Skeletal muscle satellite cell (primary cell): ENCODE measurements around the gene AMH.

ENCODE experiments used
- H3K27me3 ChIP-seq: 2 replicates; pipeline ENCODE4 v1.7.0; 2013; ENCODE audit warnings: low read length; ENCODE audit not compliant: control insufficient read depth, insufficient read depth
- H3K36me3 ChIP-seq: 2 replicates; pipeline ENCODE4 v1.7.0; 2013; ENCODE audit warnings: mild to moderate bottlenecking, control low read depth, low read length; ENCODE audit not compliant: insufficient read depth
- H3K4me1 ChIP-seq: 2 replicates; pipeline ENCODE4 v1.7.0; 2013; ENCODE audit warnings: low read length; ENCODE audit not compliant: control insufficient read depth, insufficient read depth
- H3K4me2 ChIP-seq: 2 replicates; pipeline ENCODE4 v1.7.0; 2013; ENCODE audit warnings: mild to moderate bottlenecking, low read length
- H3K4me3 ChIP-seq: 2 replicates; pipeline ENCODE4 v1.7.0; 2013; ENCODE audit warnings: low read length
- H3K9ac ChIP-seq: 2 replicates; pipeline ENCODE4 v1.7.0; 2013; ENCODE audit warnings: mild to moderate bottlenecking, low read depth, low read length, moderate library complexity
- H3K9me3 ChIP-seq: replicated peaks from 2 replicates; pipeline ENCODE4 v1.7.0; 2013; ENCODE audit warnings: mild to moderate bottlenecking, control low read depth, low read length

Gene AMH

DNA sequence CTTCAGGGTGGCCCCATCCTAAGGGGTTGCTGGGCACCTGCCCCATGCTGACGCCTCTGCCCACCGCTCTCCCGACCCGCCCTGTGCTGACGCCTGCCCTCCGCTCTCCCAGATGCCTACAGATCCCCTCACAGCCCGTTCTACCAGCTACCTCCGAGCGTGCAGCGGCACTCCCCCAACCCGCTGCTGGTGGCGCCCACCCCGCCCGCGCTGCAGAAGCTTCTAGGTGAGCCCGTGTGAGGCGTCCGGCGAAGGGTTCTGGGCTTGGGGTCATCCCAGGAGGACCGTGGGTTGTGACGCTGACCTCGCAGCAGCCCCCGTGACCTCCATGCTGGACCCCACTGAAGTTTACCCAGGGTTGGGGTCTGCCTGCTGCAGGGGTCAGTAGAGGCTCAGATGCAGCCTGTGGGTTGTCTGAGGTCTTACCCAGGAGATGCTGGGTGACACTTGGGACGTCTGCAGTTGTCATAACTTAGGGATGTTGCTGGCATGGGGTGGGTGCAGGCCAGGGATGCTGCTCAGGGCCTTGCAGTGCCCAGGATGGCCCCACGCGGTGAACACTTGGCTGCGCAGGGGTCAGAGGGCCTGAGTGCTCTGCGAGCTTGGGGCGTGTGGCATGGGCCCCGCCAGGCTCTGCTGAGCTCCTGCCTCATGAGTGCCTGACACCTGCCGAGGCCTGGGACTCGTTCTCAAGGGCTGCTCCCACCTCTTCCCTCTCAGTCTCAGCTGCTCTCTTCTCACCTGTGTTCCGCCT, 38.0 kb upstream of the AMH start:
- H3K9ac ChIP-seq: no peak overlapping the region
- H3K36me3 ChIP-seq: peaks cover 91% of the 10 kb centered on the region
- H3K9me3 ChIP-seq: no peaks in the 10 kb centered on the region
- no peak overlapping the region for H3K4me2 ChIP-seq
- H3K4me3 ChIP-seq: no peak overlapping the region
- no peaks in the 10 kb centered on the region for H3K27me3 ChIP-seq
- peaks cover 33% of the 10 kb centered on the region for H3K4me1 ChIP-seq

DNA sequence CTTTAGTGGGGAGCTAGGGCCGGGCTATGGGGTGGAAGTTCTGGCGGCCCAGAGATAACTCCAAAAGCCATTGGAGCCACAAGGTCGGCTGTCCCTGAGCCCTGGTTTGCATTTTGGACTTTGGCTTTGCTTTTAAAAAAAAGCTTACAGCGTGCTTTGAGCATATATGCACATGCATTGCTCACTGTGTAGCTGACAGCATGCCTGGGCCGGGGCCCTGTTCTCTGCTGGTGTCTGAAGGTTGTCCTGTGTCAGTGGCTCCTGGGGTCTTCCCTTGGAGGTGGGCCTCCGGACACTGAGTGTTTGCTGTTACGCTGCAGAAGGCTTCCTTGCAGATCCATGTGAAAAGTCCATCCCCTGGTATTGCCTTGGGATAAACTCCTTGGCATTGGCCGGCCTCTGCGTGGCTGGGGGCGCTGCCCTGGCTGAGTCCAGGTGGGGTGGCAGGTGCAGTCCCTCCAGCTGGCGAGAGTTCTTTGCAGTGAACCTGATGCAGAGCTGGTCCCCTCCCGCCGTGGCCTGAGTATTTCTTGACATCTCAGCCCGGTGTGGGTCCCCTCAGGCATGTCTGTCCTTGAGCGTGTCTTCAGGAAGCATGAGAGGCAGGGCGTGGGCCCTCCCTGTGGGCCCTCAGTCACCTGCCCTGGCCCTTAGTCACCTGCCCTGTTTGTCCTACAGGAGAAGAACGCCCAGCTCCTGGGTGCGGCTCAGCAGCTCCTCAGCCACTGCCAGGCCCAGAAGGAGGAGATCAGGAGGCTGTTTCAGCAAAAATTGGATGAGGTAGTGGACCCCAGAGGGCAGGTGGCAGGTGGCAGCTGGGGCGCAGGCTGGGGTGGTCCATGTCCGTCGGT, 36.0 kb upstream of the AMH start:
- Histone ChIP-seq H3K27me3 (no peaks in the 10 kb centered on the region), H3K9me3 (no peaks in the 10 kb centered on the region), H3K36me3 (peaks cover 92% of the 10 kb centered on the region), H3K4me3 (no peak overlapping the region), H3K4me1 (peaks cover 24% of the 10 kb centered on the region), H3K9ac (no peak overlapping the region), H3K4me2 (no peak overlapping the region)

DNA sequence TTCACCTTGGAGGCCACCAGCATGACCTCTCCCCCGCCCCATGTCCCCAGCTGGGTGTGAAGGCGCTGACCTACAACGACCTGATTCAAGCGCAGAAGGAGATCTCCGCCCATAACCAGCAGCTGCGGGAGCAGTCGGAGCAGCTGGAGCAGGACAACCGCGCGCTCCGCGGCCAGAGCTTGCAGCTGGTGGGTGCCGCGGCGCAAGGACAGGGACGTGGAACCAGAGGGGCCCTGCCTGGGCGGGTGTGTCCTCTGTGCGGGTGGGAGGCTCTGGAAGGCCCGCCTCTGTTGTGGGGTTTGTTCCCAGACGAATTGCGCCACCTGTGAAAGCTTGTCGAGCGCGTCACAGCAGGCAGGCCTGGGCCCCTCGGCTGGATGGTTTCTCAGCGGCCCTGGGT, 35.3 kb upstream of the AMH start:
- Histone ChIP-seq H3K9me3 (no peaks in the 10 kb centered on the region), H3K9ac (no peak overlapping the region), H3K36me3 (peaks cover 91% of the 10 kb centered on the region), H3K4me3 (no peak overlapping the region), H3K4me1 (peaks cover 16% of the 10 kb centered on the region), H3K27me3 (no peaks in the 10 kb centered on the region), H3K4me2 (no peak overlapping the region)

DNA sequence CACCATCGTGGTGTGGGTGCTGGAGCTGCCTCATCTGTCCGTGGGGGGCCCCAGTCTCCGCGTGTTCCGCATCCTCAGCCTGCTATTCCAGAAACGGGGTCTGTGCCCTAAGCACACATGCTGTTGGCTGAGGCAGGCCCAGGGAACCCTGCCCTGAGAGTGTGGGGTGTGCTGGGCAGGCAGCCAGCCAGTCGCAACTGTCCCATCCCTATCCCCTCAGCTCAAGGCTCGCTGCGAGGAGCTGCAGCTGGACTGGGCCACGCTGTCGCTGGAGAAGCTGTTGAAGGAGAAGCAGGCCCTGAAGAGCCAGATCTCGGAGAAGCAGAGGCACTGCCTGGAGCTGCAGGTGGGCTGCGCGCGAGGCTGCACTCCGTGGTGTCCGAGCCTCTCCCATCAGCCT, 34.9 kb upstream of the AMH start:
- H3K9me3 ChIP-seq: no peaks in the 10 kb centered on the region
- H3K4me1 ChIP-seq: peaks cover 13% of the 10 kb centered on the region
- H3K4me2 ChIP-seq: no peak overlapping the region
- no peaks in the 10 kb centered on the region for H3K27me3 ChIP-seq
- no peak overlapping the region for H3K4me3 ChIP-seq
- no peak overlapping the region for H3K9ac ChIP-seq
- H3K36me3 ChIP-seq: peaks cover 87% of the 10 kb centered on the region

DNA sequence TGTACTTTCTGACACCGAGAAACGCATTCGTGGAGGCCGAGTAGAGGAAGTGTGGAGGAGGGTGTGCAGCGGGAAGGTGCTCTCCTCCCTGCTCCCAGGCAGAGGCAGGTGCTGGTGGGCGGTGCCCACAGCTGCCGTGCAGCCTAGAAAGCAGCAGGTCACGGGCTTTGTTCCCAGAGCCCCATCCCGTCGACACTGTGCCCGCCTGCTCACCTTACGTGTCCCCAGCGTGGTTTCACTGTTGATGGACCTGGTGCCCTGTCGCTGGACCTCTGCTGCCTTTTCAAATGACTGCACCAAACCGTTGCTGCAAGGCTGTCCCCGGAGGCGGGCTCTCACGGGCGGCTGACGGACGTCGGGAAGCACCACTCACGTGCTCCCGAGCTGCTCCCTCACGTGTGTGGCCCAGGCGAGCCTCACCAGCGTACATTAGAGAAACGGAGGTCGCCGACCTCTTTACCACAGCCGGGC, 33.8 kb upstream of the AMH start:
- Histone ChIP-seq H3K36me3 (peaks cover 86% of the 10 kb centered on the region), H3K4me3 (no peak overlapping the region), H3K27me3 (no peaks in the 10 kb centered on the region), H3K9ac (no peak overlapping the region), H3K4me1 (peaks cover 13% of the 10 kb centered on the region), H3K9me3 (no peaks in the 10 kb centered on the region), H3K4me2 (no peak overlapping the region)

DNA sequence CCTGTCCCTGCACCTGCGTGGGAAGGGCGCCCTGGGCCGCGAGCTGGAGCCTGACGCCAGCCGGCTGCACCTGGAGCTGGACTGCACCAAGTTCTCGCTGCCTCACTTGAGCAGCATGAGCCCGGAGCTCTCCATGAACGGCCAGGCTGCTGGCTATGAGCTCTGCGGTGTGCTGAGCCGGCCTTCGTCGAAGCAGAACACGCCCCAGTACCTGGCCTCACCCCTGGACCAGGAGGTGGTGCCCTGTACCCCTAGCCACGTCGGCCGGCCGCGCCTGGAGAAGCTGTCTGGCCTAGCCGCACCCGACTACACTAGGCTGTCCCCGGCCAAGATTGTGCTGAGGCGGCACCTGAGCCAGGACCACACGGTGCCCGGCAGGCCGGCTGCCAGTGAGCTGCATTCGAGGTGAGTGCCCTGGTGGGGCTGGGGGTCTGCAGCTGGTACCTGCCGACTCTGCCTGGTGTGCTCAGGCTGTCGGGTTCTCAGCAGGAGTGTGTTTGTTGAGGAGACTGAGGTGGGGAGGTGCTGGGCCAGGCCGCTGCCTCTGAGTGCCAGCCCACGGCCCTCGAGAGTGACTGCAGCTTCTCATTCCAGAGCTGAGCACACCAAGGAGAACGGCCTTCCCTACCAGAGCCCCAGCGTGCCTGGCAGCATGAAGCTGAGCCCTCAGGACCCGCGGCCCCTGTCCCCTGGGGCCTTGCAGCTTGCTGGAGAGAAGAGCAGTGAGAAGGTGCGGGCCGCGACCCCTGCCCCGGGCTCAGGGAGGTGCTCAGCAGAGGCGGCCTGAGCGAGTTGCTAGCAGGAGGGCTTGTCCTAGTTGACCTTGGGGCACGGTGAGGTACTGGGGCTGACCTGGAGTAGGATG, 32.5 kb upstream of the AMH start:
- Histone ChIP-seq H3K9ac (no peak overlapping the region), H3K9me3 (no peaks in the 10 kb centered on the region), H3K27me3 (no peaks in the 10 kb centered on the region), H3K4me1 (peaks cover 16% of the 10 kb centered on the region), H3K4me3 (no peak overlapping the region), H3K4me2 (no peak overlapping the region), H3K36me3 (peaks cover 84% of the 10 kb centered on the region)

DNA sequence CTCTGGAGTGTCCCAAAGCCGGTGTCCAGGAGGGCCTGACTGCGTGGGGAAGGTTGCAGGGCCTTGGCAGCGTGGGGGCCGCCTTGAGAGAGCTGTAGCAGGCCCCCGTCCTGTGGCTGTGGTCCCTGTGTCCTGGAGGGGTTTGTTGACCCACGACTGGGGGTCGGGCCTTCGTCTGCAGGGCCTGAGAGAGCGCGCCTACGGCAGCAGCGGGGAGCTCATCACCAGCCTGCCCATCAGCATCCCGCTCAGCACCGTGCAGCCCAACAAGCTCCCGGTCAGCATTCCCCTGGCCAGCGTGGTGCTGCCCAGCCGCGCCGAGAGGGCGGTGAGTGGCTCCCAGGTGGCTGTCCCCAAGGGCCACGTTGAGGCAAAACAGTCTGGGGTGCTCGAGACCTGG, 31.5 kb upstream of the AMH start:
- no peak overlapping the region for H3K4me3 ChIP-seq
- peaks cover 86% of the 10 kb centered on the region for H3K36me3 ChIP-seq
- H3K9me3 ChIP-seq: no peaks in the 10 kb centered on the region
- no peak overlapping the region for H3K9ac ChIP-seq
- peaks cover 16% of the 10 kb centered on the region for H3K4me1 ChIP-seq
- H3K27me3 ChIP-seq: no peaks in the 10 kb centered on the region
- no peak overlapping the region for H3K4me2 ChIP-seq

DNA sequence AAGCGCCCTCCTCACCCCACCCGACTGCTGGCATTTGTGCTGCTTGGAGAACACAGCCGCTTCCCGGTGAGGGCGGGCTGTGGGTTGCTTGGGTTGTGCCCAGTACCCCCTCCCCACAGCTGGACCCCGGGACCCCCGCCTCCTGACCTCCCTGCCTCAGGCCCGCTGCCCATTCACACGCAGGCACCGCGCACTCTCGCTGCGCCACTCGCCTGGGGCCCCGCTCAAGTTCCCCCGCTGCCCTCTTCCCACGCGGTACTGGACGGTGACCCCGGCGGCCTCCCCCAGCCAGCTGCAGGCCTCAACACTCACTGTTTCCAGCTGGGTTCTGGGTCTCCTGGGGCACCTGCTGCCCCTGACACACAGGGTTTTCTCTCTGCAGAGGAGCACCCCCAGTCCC, 29.4 kb upstream of the AMH start:
- no peaks in the 10 kb centered on the region for H3K9me3 ChIP-seq
- H3K4me1 ChIP-seq: peaks cover 3% of the 10 kb centered on the region
- no peak overlapping the region for H3K4me3 ChIP-seq
- no peak overlapping the region for H3K9ac ChIP-seq
- no peaks in the 10 kb centered on the region for H3K27me3 ChIP-seq
- H3K36me3 ChIP-seq: peaks cover 74% of the 10 kb centered on the region
- H3K4me2 ChIP-seq: no peak overlapping the region

DNA sequence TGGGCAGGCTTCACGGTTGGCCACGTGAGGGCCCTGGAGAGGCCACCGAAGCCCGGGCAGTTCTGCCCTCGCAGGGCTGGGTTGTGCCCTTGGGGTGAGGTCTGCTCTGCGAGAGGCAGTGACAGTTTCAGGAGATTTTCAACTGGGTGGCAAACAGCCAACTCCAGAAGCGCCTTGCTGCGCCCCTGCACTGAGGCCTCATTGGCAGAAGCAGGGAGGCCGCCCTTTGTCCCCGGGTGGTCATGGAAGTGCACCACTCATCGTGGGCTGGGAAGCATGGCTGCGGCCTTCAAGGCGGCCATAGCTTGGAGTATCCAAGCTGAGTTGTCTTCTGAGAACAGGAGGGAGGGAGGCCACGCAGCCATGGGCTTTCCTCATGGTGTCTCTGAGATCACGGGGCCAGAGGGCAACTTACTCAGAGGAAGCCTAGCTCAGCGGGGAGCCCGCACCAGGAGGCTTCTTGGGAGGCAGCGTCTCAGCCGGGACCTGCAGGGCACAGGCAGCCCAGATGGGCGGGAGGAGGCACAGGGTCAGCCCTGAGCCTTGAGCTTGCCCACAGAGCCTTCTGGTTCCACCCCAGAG, 27.8 kb upstream of the AMH start:
- peaks cover 3% of the 10 kb centered on the region for H3K4me1 ChIP-seq
- H3K9ac ChIP-seq: no peak overlapping the region
- H3K36me3 ChIP-seq: peaks cover 74% of the 10 kb centered on the region
- no peaks in the 10 kb centered on the region for H3K9me3 ChIP-seq
- no peak overlapping the region for H3K4me2 ChIP-seq
- no peak overlapping the region for H3K4me3 ChIP-seq
- H3K27me3 ChIP-seq: no peaks in the 10 kb centered on the region

DNA sequence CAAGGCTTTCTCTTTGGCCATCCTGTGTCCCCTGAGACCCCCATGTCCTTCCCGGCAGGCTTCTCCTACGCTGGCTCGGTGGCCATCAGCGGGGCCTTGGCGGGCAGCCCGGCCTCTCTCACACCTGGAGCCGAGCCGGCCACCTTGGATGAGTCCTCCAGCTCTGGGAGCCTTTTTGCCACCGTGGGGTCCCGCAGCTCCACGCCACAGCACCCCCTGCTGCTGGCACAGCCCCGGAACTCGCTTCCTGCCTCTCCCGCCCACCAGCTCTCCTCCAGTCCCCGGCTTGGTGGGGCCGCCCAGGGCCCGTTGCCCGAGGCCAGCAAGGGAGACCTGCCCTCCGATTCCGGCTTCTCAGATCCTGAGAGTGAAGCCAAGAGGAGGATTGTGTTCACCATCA, 27.2 kb upstream of the AMH start:
- H3K4me3 ChIP-seq: no peak overlapping the region
- H3K9ac ChIP-seq: no peak overlapping the region
- no peaks in the 10 kb centered on the region for H3K9me3 ChIP-seq
- H3K4me1 ChIP-seq: peaks cover 3% of the 10 kb centered on the region
- H3K27me3 ChIP-seq: no peaks in the 10 kb centered on the region
- peaks cover 71% of the 10 kb centered on the region for H3K36me3 ChIP-seq
- H3K4me2 ChIP-seq: no peak overlapping the region

DNA sequence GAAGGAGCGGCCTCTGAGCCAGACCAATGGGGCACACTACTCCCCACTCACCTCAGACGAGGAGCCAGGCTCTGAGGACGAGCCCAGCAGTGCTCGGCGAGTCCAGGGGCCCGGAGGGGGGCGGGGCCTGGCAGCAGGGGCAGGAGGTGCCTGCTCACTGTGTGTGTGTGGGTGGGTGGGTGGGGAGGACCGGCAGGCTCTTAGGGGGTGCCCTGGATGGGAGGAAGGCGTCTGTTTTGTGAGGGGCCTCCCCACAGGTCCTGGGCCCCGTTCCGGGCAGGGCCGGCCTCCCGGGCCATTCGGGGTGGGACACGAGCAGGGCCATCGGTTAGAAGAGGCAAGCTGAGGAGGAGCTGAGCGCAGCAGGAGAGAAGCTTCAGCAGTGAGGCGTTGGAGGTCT, 25.7 kb upstream of the AMH start:
- H3K4me3 ChIP-seq: no peak overlapping the region
- H3K9me3 ChIP-seq: no peaks in the 10 kb centered on the region
- H3K27me3 ChIP-seq: no peaks in the 10 kb centered on the region
- H3K36me3 ChIP-seq: peaks cover 63% of the 10 kb centered on the region
- H3K4me1 ChIP-seq: peaks cover 3% of the 10 kb centered on the region
- no peak overlapping the region for H3K4me2 ChIP-seq
- H3K9ac ChIP-seq: no peak overlapping the region
